ENCODE data around the gene WNT9B.

Gene WNT9B

DNA sequence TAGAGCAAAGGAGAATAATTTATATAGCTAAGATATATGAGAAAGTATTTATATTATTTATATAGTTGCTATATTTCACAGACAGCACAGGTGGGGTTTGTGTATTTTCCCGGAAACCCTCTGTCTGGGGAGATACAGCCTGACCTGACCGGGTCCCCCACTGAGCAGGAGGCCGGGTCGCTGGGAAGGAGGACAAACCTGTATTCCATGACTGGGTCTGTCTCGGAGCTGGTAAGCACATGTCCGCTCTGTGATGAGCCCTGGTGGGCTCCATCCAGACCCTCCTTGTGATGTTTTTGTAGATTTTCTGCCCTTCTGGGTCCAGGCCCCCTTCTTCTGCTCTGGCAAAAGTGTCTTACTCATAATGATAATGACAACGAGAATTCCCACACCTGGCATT is 27.7 kb downstream of the WNT9B start:
- no peak for DNase-seq (ENCODE audit: low read depth in 1 of 2, low spot score in 1 of 2)

DNA sequence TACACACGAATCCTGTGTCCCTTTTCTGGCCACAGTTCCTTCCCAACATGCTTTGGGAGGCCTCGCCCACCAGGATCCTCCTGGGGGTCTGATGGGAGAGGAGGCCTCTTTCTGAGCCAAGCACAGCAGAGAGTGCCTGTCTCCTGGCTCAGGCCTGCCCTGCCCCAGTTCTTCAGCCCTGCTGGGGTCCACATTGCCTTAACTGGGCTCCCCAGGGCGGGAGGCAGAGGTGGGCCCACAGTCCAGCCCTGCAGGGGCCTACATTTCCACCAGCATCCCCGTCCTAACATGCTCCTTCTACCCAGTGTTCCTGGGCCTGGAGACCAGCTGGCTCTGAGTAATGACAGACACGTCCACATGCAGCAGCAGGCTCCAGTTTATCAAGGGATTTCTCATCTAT is 29.6 kb downstream of the WNT9B start:
- no peak for DNase-seq (ENCODE audit: low read depth in 1 of 2, low spot score in 1 of 2)

DNA sequence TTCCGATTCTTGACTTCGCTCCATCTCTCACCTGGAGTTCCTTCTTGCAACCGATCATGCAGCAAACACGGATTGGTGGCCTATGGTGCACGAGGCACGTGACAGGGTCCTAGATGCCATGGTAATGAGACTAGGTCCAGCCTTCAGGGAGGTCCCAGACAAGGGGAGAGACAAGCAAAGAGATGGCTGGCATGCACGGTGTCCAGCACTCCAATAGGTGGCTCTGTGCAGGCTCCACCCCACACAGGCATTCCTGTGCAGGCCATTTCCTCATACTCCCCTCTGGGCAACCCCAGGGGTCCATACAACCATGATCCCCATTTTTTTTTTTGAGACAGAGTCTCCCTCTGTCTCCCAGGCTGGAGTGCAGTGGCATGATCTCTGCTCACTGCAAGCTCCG is 31.3 kb downstream of the WNT9B start:
- no peak for DNase-seq (ENCODE audit: low read depth in 1 of 2, low spot score in 1 of 2)

- no peak for DNase-seq (ENCODE audit: low read depth in 1 of 2, low spot score in 1 of 2)
Observed at GRCh38 chr17:46883871-46884520, 32.6 kb downstream of the WNT9B start.

- DNase-seq (ENCODE audit: low read depth in 1 of 2, low spot score in 1 of 2): no peak
Observed at GRCh38 chr17:46884552-46884951, 33.2 kb downstream of the WNT9B start.

DNA sequence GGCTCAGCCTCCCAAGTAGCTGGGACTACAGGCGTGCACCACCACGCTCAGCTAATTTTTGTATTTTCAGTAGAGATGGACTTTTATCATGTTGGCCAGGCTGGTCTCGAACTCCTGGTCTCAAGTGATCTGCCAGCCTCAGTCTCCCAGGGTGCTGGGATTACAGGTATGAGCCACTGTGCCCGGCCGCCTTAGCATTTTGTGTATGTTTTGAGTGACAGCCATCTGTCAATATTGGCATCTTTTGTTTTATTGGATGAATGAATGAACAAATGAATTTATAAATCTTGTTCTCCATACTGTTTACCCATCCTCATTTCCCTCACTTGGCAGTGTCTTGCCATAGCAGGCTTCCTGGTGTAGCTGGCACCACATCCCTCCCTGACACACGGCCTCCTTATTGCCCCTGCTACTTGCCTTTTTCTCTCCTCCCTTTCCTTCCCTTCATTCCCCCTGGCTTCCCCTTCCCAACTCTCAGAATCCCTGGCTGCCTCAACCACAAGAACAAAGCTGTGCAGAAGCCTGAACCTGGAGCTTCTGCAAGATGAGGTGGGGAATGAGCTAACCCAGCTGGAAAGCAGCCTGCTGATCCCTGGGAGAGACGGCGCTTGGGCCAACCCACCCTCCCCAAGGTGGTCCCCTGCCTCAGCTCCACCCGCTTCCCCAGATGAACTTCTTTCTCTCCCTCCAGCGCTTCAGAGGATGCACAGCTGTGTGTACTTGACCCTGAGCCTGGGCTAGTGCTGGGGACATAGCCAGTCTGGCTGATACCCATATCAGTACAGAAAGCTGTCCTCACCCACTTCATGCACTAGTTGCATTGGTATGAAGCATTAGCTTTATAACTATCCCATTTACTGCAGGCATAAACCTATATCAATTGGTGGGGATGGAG is 34.3 kb downstream of the WNT9B start:
- no peak for DNase-seq (ENCODE audit: low read depth in 1 of 2, low spot score in 1 of 2)

- DNase-seq (ENCODE audit: low read depth in 1 of 2, low spot score in 1 of 2): no peak
Observed at GRCh38 chr17:46886310-46886663, 34.9 kb downstream of the WNT9B start.

GRCh38 chr17:46887717-46888116 is 36.3 kb downstream of the WNT9B start:
- DNase-seq (ENCODE audit: low read depth in 1 of 2, low spot score in 1 of 2): no peak

DNA sequence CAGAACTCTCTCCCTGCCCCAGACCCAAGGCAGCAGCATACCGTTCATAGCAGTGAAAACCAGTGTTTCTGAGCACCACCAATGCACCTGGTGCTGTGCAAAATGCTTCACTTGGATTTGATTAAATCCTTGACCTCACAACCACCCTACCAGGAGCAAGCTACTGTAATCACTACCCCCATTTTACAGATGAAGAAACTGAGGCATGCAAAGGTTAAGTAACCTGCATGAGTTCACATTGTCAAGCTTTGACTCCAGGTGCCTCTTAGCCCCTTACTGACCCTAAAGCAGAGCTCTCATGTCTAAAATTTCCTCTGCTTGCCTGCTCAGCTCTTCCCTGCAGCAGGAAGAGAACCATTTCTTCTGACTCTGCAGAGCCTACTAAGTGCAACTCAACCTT is 37.3 kb downstream of the WNT9B start:
- DNase-seq (ENCODE audit: low read depth in 1 of 2, low spot score in 1 of 2): no peak

DNA sequence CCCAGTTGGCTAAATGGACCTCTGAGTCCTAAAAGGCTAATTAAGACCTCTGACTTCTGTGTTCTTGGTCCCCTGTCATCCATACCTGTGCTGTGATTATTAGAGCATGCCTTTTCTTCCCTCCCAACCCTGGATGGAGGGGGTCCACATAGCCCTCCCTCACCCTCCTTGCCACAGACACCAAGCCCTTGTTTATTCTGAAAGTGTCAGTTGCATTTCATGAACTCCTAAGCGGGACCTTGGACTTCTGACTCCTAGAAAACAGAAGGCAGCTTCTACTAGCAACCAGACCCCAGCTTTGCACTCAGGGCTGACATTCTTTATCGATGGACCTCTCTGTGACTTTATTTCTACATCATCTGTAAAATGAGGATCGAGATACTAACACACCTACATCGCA is 38.1 kb downstream of the WNT9B start:
- no peak for DNase-seq (ENCODE audit: low read depth in 1 of 2, low spot score in 1 of 2)

DNA sequence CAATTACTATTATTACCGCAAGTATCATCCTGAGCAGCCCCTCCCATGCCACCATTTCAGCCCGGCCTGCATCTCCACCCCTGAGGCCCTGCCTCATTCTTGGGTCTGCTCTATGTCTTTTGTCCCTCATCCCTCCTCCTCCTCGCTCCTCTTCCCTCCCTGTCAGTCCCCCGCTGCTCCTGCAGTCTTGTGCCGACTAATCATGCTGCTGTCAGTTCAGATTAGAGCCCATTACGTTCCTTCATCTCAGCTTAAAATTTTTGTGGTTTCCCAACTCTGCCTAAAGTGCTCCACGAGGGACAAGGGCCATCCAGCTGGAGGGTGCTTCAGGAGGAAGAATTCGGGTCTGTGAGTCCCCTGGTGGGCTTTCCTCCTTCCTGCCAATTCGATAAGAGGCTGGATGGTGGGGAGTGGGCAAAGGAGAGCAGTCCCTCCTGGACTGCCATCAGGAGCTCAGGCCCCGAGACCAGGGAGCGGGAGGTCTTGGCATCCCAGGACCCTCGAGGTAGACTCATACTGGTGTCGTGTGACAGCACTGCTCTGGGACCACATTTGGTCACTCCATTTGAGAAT is 38.7 kb downstream of the WNT9B start:
- no peak for DNase-seq (ENCODE audit: low read depth in 1 of 2, low spot score in 1 of 2)

GRCh38 chr17:46890638-46891037 is 39.3 kb downstream of the WNT9B start:
- no peak for DNase-seq (ENCODE audit: low read depth in 1 of 2, low spot score in 1 of 2)

DNA sequence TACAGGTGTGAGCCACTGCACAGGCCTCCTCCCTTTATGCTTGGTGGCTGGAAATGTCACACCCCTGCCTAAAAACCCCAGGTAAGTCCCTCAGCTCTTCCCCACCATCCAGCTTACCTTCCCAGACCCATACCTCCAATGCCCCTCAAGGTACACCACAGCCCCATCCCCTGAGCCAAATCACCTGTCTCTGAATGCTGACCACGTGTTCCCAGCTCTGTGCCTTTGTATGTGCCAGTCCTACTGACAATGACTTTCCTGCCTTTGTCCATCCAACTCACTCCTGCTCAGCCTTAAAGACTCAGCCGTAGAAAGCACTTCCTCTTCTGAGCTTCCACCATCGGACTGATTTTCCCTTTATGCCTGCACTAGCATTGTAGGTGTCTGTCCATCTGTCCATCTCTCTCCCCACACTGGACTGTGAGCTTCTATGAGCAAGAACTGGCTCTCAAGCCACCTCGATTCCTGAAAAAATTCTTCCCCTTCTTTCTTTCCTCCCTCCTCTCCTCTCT is 40.9 kb downstream of the WNT9B start:
- no peak for DNase-seq (ENCODE audit: low read depth in 1 of 2, low spot score in 1 of 2)

DNA sequence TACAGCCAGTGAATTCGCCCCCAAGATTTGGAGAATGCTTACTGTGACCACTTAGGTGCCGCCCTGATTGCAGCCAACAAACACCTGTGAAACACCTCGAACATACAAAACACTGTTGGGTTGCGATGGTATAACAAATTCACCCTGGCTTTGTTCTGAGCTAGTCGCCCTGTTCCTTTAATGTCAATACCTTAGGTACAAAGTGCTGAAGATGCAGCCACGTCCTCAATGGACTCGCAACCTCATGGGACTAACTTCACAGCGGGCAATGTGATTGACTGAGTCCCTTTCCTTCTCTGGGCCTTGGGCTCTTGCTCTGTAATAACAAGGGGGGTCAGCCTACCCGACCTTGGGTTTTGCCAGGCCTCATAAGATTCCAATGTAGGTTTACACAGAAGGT is 42.6 kb downstream of the WNT9B start:
- DNase-seq (ENCODE audit: low read depth in 1 of 2, low spot score in 1 of 2): no peak

DNA sequence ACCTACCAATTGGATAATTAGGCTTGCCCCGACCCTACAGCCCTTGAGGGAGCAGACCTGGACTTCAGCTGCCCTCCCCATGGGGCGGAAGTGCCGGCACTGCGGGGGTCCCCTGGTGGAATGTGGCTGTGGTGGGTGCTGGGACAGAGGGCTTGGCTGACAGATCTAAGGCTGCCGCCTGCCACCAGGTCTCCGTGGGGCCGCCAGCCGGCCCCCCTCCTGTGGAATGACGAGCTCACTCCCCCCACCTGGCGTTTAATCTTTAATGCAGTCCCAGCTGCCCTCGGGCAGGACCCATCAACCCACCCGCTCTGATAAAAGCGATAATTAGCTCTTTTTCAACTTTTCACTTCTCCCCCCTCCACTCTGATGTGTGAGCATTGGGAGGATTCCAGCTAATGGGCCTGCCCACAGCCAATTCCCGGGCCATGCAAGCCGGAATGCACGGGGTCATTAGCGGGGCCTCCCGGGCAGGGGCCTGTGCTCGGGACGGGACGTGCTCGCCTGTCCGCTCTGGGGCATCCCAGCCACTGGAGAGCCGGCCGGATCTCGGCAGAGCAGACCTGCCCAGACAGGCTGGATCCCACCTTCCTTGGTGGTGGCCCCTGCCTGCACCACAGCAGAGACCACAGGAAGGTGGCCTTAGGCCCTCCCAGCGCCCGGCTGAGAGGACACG is 43.2 kb downstream of the WNT9B start:
- DNase-seq (ENCODE audit: low read depth in 1 of 2, low spot score in 1 of 2): no peak

GRCh38 chr17:46895171-46895570 is 43.8 kb downstream of the WNT9B start:
- no peak for DNase-seq (ENCODE audit: low read depth in 1 of 2, low spot score in 1 of 2)

DNA sequence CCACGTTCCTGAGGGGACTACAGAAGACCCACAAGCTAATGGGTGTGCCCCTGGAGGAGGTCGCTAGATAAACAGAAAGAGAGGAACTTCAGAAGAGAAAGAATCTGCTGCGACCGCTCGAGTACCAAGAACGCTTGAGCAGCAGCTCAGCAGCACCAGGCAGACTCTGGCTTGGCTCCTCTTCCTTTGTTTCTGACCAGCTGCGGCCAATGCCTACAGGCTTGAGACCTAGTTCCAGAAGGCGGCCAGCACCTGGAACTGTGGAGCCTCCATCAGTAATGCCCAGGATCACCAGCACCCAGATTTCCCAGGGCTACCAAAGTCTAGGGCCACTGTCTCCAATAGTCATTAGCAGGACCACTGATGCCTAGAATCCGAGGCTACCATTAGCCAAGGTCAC is 45.6 kb downstream of the WNT9B start:
- no peak for DNase-seq (ENCODE audit: low read depth in 1 of 2, low spot score in 1 of 2)

DNA sequence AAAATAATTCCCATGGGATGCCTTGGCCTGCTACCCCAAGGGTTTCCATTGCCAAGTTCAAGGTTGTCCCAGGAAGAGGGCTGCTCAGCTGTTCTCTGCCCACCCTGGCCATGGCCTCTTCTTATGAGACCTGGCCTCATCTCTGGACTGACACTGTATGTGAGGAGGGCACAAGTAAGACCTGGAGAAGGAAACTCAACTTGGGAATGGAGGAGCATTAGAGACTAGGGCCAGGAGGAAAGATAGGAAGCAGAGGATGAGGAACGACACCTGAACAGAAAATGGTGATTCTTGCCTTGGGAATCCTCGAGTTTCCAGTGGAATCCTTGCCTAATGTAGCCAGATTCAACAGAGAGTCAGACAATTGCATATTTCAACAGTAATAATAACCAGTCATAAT is 47.0 kb downstream of the WNT9B start:
- DNase-seq (ENCODE audit: low read depth in 1 of 2, low spot score in 1 of 2): no peak

- no peak for DNase-seq (ENCODE audit: low read depth in 1 of 2, low spot score in 1 of 2)
Observed at GRCh38 chr17:46898860-46899259, 47.5 kb downstream of the WNT9B start.

- no peak for DNase-seq (ENCODE audit: low read depth in 1 of 2, low spot score in 1 of 2)
Observed at GRCh38 chr17:46901291-46901690, 49.9 kb downstream of the WNT9B start.

- no peak for DNase-seq (ENCODE audit: low read depth in 1 of 2, low spot score in 1 of 2)
Observed at GRCh38 chr17:46903762-46904672, 52.6 kb downstream of the WNT9B start.

Data from stimulated activated CD4-positive, alpha-beta T cell treated with anti-CD3 and anti-CD28 coated beads, Interleukin-15, amount 100 ng/mL, for 1 hour (primary cell).